HG03108 (cell line): Measurements from ENCODE around the gene AQP6.
"Not testable (repeated sequence)": the region's sequence is repeated elsewhere in the genome, so short reads cannot be mapped to it uniquely, and the experiment has no call there.

Source experiments
- ATAC-seq: cut with Tn5 transposase; IDR thresholded peaks from one replicate; pipeline ENCODE4 v1.9.1; 2021; ENCODE audit warnings: moderate library complexity; ENCODE audit not compliant: unreplicated experiment

AQP6 gene

GRCh38 chr12:49987625-49988303 lies 15.0 kb downstream of the AQP6 start:
- no peak for ATAC-seq

GRCh38 chr12:49989400-49989799 lies 16.7 kb downstream of the AQP6 start:
- ATAC-seq = not testable (repeated sequence)

- no peak for ATAC-seq
Measured at GRCh38 chr12:49990273-49990672, 17.5 kb downstream of the AQP6 start.

GRCh38 chr12:49998453-49998852 lies 25.7 kb downstream of the AQP6 start:
- no peak for ATAC-seq

- ATAC-seq = no peak
Measured at GRCh38 chr12:50003595-50003994, 30.8 kb downstream of the AQP6 start.

- ATAC-seq = no peak
Measured at GRCh38 chr12:50004696-50005095, 31.9 kb downstream of the AQP6 start.

GRCh38 chr12:50005175-50005574 lies 32.4 kb downstream of the AQP6 start:
- ATAC-seq = no peak

GRCh38 chr12:50006280-50006679 lies 33.5 kb downstream of the AQP6 start:
- no peak for ATAC-seq

- peak; percentile 56 for ATAC-seq
Measured at GRCh38 chr12:50006754-50007442, 34.2 kb downstream of the AQP6 start.

- no peak for ATAC-seq
Measured at GRCh38 chr12:50013361-50014147, 40.8 kb downstream of the AQP6 start.

GRCh38 chr12:50014342-50014741 lies 41.6 kb downstream of the AQP6 start:
- no peak for ATAC-seq

- ATAC-seq = no peak
Measured at GRCh38 chr12:50016501-50017475, 44.0 kb downstream of the AQP6 start.

GRCh38 chr12:50017641-50018040 lies 44.9 kb downstream of the AQP6 start:
- no peak for ATAC-seq

GRCh38 chr12:50018154-50018553 lies 45.4 kb downstream of the AQP6 start:
- no peak for ATAC-seq

- ATAC-seq = no peak
Measured at GRCh38 chr12:50018968-50019367, 46.2 kb downstream of the AQP6 start.

- ATAC-seq = no peak
Measured at GRCh38 chr12:50019524-50019923, 46.8 kb downstream of the AQP6 start.

- no peak for ATAC-seq
Measured at GRCh38 chr12:50021031-50021430, 48.3 kb downstream of the AQP6 start.

- no peak for ATAC-seq
Measured at GRCh38 chr12:50022903-50023302, 50.2 kb downstream of the AQP6 start.

GRCh38 chr12:50024227-50024626 lies 51.5 kb downstream of the AQP6 start:
- no peak for ATAC-seq

- no peak for ATAC-seq
Measured at GRCh38 chr12:50024805-50025186, 52.0 kb downstream of the AQP6 start.
